Pons (tissue), 1 donor: ENCODE measurements around the gene ZCCHC2.
A peak's percentile ranks its signal among the peaks of the same experiment; 100 is the strongest.

Experiments used
- DNase-seq: peaks from one replicate; pipeline ENCODE4 v3.0.0-alpha.2; 2016; ENCODE audit warnings: low spot score

ZCCHC2 gene

GRCh38 chr18:62538881-62539280 is 16.1 kb downstream of the ZCCHC2 start:
- DNase-seq = no peak

DNA sequence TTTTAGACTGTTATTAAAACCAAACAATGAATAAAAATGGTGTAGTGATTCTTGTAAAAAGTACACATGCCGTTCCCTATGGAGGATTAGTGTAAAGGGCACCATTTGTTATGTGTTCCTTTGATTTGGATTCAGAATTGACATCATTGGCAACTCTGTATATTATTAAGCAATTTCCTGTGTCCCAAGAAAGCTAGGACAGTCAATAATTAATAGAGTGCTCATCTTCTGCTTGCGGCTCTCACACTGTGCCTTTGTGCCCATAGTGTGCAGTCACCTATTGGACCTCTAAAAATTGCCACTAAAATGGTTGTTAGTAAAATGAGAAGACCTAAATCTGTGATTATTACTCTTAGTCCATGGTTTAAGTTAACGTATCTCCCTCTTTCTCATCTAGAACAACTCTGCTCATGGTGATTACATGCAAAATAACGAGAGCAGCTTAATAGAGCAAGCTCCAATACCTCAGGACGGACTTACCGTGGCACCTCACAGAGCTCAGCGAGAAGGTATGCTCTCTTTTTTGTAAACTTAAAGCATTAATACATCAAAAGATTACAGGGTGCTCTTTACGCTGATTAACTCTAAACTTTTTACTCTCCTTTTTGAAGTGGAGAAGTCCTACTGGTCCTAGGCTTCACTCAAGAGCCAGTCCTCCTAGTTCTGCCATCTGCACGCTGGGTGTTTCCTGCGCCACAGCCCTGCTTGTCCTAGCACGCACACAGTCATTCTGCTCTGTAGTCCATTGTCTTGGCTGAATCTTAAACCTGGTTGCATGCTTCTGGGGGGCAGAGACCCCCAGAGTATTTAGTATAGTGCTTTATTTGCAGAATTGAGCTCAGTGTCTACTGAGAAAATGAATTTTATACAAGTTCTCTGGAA is 16.7 kb downstream of the ZCCHC2 start:
- DNase-seq = no peak

DNA sequence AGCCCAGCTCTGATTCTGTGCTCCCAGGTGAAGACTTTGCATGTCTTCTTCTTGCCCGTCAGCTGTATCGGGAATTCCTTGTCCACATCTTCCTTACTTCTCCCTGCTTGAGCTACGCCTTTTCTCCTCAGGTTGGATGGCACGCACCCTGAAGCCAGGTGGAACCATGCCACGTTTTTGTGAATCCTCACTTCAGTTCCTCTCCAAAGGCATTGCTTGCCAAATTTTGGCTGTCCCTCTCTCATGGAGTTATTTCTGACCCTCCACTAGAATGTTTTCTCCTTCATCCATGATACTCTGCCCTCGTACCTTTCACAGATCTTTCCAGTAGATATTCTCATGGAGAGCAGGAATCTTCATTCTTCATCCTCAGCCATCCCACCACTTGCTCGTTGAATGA is 20.2 kb downstream of the ZCCHC2 start:
- DNase-seq = no peak

DNA sequence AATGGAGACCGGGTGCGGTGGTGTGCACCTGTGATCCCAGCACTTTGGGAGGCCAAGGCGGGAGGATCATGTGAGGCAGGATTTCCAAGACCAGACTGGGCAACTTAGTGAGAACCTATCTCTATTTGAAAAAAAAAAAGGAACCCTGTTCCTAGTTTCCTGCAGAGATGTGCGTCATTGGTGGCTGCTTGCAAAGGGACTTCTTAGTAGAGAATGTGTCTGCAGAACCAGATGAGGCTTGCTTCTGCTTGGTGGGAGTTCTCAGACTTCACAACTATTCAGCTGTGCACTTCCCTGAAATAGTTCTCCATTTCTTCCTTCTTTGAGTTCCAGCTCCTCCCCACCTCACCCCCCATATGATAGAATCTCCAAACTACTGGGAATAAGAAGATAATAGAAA is 22.3 kb downstream of the ZCCHC2 start:
- peak; percentile 22 for DNase-seq

GRCh38 chr18:62549755-62550154 is 26.9 kb downstream of the ZCCHC2 start:
- no peak for DNase-seq

DNA sequence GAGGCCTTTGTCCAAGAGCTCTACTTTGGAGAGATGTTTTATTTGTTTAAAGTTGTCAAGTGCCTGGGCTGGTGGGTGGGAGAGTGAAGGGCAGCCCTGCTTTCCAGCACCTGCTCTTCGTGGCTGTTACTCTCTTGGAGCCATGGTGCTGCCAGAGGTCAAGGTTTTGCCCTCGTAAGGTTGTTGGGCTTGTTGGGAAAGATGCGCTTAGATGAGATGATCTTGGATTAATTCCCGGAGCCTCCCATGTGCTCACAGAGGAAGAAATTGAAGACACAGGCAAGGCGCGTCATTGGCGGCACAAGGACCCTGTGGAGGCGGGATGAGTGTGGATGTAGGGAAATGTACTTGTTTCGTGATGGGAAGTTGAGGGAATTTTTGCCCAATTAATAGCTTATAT is 27.9 kb downstream of the ZCCHC2 start:
- DNase-seq = no peak

GRCh38 chr18:62551972-62552513 is 29.2 kb downstream of the ZCCHC2 start:
- no peak for DNase-seq

GRCh38 chr18:62554061-62554815 is 31.4 kb downstream of the ZCCHC2 start:
- no peak for DNase-seq

DNA sequence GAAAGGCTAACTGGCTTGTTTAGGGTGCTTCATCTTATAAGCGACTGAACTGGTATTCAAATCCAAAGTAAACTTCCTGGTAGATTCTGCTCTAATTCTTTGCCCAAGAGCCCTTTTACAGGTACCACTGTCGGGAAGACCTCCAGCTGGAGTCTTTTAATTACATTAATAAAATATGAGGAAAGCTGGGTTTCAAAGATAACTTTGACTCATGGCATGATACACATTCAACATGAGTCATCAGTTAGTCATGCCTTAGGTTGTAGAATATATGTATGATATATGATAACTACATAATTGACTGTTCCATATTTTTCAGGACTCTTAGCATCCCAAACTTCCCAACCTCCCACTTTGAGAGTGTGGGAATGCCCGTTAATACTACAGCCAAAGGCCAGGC is 32.3 kb downstream of the ZCCHC2 start:
- no peak for DNase-seq

GRCh38 chr18:62556397-62556796 is 33.6 kb downstream of the ZCCHC2 start:
- no peak for DNase-seq

- DNase-seq = no peak
Measured at GRCh38 chr18:62558015-62558663, 35.3 kb downstream of the ZCCHC2 start.

DNA sequence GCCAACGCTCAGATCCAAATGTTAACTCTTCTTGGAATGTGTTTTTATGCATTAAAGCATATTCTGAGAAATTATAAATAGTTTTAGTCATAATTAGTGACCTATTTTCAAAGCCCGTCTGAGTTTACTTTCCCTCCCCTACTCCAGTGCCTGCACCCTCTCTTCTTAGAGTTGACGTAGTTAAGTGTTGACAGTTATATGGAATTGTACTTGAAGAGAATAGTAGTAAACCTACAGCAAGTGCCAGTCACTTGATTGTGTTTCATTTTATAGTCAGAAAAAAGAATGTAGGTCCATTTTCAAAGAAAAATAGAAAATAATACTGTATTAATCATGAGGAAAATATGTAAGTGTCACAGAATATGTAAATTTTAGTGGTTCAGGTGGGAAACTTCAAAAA is 41.2 kb downstream of the ZCCHC2 start:
- no peak for DNase-seq

GRCh38 chr18:62566199-62566598 is 43.4 kb downstream of the ZCCHC2 start:
- DNase-seq = peak; percentile 91

DNA sequence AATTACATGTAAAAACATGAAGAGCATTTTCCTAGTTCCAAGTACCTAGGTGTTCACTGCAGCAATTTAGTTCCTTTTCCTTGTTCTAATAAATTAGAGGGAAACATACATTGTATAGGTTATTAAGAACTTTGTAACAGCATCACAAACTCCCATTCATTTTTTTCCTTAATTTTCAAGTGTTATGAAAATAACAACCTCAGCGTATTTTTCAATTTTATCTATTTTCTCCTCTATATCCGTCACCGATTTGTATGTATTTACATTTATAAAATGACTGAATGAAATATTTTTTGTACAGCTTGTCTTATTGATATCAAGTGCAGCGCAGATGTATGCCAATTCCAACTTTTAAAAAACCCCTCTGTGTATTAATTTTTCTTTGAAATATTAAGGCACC is 44.0 kb downstream of the ZCCHC2 start:
- DNase-seq = no peak

GRCh38 chr18:62569081-62569655 is 46.3 kb downstream of the ZCCHC2 start:
- DNase-seq = no peak

GRCh38 chr18:62571037-62571436 is 48.2 kb downstream of the ZCCHC2 start:
- DNase-seq = no peak

- DNase-seq = no peak
Measured at GRCh38 chr18:62571648-62572047, 48.8 kb downstream of the ZCCHC2 start.

DNA sequence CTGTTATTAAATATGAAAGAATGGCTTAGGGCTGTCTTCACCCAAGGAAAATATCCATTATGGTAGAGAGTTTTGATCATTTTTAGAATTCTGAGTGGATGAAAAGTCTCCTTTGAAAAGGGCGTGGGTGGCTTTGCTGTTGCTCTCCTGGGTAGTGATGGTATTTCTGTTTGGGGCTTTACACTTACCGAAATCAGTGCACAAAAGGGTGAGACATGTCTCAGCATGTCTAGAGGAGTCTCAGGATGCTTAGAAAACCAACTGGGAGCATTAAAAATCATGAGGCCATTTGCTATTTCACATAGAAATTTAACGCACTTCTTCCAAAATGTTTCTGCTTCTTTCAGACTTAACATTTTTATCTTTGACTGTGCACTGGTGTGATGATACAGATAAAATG is 49.6 kb downstream of the ZCCHC2 start:
- DNase-seq = no peak

DNA sequence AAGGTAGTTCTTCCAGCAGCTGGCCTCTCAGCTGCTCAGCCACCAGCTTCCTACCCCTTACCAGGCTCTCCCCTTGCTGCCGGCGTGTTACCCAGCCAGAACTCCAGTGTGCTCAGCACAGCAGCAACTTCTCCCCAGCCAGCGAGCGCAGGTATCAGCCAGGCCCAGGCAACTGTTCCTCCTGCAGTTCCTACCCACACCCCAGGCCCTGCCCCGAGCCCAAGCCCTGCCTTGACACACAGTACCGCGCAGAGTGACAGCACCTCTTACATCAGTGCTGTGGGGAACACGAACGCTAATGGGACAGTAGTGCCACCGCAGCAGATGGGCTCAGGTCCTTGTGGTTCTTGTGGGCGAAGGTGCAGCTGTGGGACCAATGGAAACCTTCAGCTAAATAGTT is 52.0 kb downstream of the ZCCHC2 start:
- DNase-seq = no peak

DNA sequence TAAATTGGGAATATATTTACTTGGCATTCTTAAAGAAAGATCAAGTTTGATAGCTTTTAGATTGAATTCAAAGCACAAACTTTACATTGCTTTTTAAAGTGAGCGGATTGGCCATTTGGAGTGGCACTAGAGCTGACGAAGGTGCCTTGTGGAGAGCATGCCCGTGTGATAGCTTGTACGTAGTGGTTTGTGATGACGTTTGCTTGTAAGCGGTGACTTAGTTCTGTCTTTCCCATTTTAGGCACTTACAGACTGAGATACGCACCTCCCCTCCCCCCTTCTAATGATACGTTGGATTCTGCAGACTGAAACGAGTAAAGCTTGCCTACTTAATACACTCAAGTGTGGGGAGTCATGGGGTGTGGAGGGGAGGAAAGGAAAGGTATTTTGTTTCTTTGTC is 53.4 kb downstream of the ZCCHC2 start:
- no peak for DNase-seq

DNA sequence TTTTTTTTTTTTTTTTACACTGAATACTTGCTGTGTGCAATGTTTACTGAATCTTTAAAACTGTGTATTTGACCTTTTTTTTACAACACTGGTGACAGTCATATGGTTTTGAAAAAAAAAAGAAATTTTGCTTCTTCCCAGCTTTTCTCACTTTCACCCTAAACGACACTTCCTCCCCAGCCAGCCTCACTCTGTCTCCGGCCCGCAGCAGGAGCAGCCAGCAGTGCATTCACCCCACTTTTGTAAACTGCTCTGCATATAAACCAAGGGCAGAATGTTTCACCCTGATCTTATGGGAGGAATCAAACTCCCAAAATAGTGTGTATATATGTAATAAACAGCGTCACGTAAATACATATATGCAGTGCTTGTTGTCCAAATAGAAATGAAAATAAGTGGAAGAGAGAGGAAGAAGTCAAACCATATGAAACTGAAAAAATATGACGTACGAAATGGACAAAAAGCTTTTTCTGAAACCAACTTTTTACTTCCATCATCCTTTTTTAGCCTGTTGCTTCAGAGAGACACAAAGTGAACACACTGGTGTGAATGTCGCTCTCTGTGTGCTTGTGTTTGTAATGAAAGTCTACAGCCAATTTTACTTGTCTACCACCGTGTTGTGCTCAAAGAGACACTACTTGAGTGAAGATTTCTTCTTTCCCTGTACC is 54.2 kb downstream of the ZCCHC2 start:
- DNase-seq = no peak

- DNase-seq = no peak
Measured at GRCh38 chr18:62577765-62578164, 54.9 kb downstream of the ZCCHC2 start.
